NB4 (cell line): Measurements from ENCODE around the gene PEX5.

Experiments used
- CTCF ChIP-seq: IDR thresholded peaks from one replicate; pipeline ENCODE4 v1.5.1; 2012; ENCODE audit warnings: low read depth, low read length
- MAX ChIP-seq: IDR thresholded peaks from 2 replicates; pipeline ENCODE4 v1.6.1; 2011; ENCODE audit warnings: low read depth, low read length
- MYC ChIP-seq: IDR thresholded peaks from 2 replicates; pipeline ENCODE4 v1.6.1; 2011; ENCODE audit warnings: low read depth, low read length
- POLR2A ChIP-seq: IDR thresholded peaks from 2 replicates; pipeline ENCODE4 v1.6.1; 2011; ENCODE audit warnings: mild to moderate bottlenecking; ENCODE audit not compliant: insufficient read length; ENCODE audit errors: extremely low read depth

GRCh38 chr12:7150841-7151240, 38.6 kb upstream of the PEX5 start:
- TF ChIP-seq CTCF (no peak), POLR2A (no peak), MAX (no peak), MYC (no peak)
